Peyer's patch (tissue), 4 donors: ENCODE measurements around the gene CARD14. TPM values are rescaled to one million over a fixed set of nuclear protein-coding genes. Genes with fewer than 3 reads are reported as not detected.

Source experiments
- DNase-seq, 3 donors: peaks; one replicate each; pipeline ENCODE4 v3.0.0-alpha.2; 2017 to 2019
- H3K27ac ChIP-seq, 4 donors: fragments of 200-600 bp; sonication (generic); one replicate each; pipeline ENCODE4 v1.5.1; 2016 to 2019
- H3K27me3 ChIP-seq, 2 donors: fragments of 200-600 bp; sonication (generic); one replicate each; pipeline ENCODE4 v1.5.1; 2019
- H3K36me3 ChIP-seq, 3 donors: fragments of 200-600 bp; sonication (generic); one replicate each; pipeline ENCODE4 v1.5.1; 2016 to 2019
- H3K4me1 ChIP-seq, 4 donors: fragments of 200-600 bp; sonication (generic); one replicate each; pipeline ENCODE4 v1.5.1; 2016 to 2019
- H3K4me3 ChIP-seq, 4 donors: fragments of 200-600 bp; sonication (generic); 1 replicate in 3 of 4; 2 replicates in 1 of 4; pipeline ENCODE4 v1.5.1; 2016 to 2019; ENCODE audit warnings: mild to moderate bottlenecking in 1 of 4
- H3K9me3 ChIP-seq, 4 donors: fragments of 200-600 bp; sonication (generic); one replicate each; pipeline ENCODE4 v1.5.1; 2016 to 2019; ENCODE audit warnings: mild to moderate bottlenecking in 1 of 4
- CTCF ChIP-seq, 6 experiments: fragments of 450-650 bp in 4 of 6; fragments of 200-600 bp in 2 of 6; sonication (generic) in 1 of 6; IDR thresholded peaks; one replicate each; pipeline ENCODE4 v1.5.1; 2017 to 2019; ENCODE audit warnings: antibody characterized with exemption in 6 of 6, mild to moderate bottlenecking in 3 of 6, moderate library complexity in 1 of 6
- POLR2A ChIP-seq, 2 donors: fragments of 450-650 bp; IDR thresholded peaks; one replicate each; pipeline ENCODE4 v1.5.1; 2017; ENCODE audit warnings: antibody characterized with exemption in 2 of 2, mild to moderate bottlenecking in 2 of 2, moderate library complexity in 2 of 2
- total RNA-seq, 4 donors: library from RNA; depleted of rRNA; stranded (reverse); fragments of >200 nt; gene quantifications; one replicate each; pipeline ENCODE4 v1.1.0, GENCODE V29; 2016

The CARD14 gene
- total RNA-seq, 4 donors from 2014 or later = 0.94 to 5.4 (median 2.6) TPM

GRCh38 chr17:80209765-80210164 lies 39.9 kb downstream of the CARD14 start:
- no peak for TF ChIP-seq POLR2A (IDR thresholded peaks at IDR 0.05)
- no peak for TF ChIP-seq CTCF (IDR thresholded peaks at IDR 0.05)
- Histone ChIP-seq H3K9me3 (no peaks in the 10 kb centered on the region), H3K4me3 (no peak overlapping the region), H3K27me3 (no peaks in the 10 kb centered on the region), H3K4me1 (no peaks in the 10 kb centered on the region), H3K27ac (no peak overlapping the region), H3K36me3 (peaks cover 0 to 55% (median 0%) of the 10 kb centered on the region in 3 donors)
- DNase-seq = no peak

GRCh38 chr17:80210348-80211108 lies 40.7 kb downstream of the CARD14 start:
- TF ChIP-seq CTCF (IDR thresholded peaks at IDR 0.05) (no peak), POLR2A (IDR thresholded peaks at IDR 0.05) (no peak)
- DNase-seq = no peak
- no peaks in the 10 kb centered on the region for H3K27me3 ChIP-seq
- no peaks in the 10 kb centered on the region for H3K4me1 ChIP-seq
- no peaks in the 10 kb centered on the region for H3K9me3 ChIP-seq
- no peak overlapping the region for H3K4me3 ChIP-seq
- H3K36me3 ChIP-seq = peaks cover 0 to 60% (median 0%) of the 10 kb centered on the region in 3 donors
- H3K27ac ChIP-seq = no peak overlapping the region

DNA sequence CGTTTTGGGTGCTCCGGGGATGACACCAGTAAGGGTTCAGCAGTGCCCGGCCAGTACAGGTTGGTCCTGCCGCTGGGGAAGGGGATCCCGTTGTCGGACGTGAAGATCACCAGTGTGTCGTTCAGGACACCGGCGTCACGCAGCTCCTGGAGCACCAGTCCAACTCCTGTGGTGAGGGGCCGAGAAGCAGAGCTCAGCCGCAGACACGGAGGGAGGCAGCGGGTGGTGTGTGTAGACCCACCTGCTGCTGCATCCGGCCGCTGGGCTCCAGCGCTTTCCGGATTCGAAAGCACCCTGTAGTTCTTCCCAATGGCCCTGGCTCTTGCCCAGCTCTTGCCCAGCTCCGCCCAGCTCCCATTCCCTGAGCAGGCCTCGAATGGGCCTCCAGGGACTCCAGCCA lies 42.3 kb downstream of the CARD14 start:
- no peaks in the 10 kb centered on the region for H3K4me1 ChIP-seq
- H3K36me3 ChIP-seq = peaks cover 0 to 76% (median 0%) of the 10 kb centered on the region in 3 donors
- DNase-seq = no peak
- TF ChIP-seq POLR2A (IDR thresholded peaks at IDR 0.05) (no peak), CTCF (IDR thresholded peaks at IDR 0.05) (no peak)
- no peaks in the 10 kb centered on the region for H3K9me3 ChIP-seq
- H3K27me3 ChIP-seq = no peaks in the 10 kb centered on the region
- no peak overlapping the region for H3K4me3 ChIP-seq
- H3K27ac ChIP-seq = no peak overlapping the region

DNA sequence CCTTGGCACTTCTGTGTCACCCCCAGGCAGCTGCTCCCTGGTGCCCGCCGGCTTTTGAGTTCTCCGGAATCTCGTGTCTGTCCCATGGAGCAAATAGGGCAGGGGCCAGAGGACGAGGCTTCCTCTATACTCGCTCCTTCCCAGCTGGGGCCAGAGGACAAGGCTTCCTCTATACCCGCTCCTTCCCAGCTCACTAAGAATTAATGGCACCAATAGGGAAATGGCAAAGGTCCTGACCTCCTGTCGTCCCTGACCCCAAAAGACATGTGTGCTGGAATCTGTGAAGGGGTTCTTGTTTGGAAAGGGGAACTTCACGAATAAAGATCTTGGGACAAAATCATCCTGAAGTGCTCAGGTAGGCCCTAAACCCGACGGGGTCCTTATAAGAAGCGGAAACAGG lies 42.7 kb downstream of the CARD14 start:
- DNase-seq = no peak
- Histone ChIP-seq H3K27me3 (no peaks in the 10 kb centered on the region), H3K4me3 (no peak overlapping the region), H3K27ac (no peak overlapping the region), H3K36me3 (peaks cover 0 to 80% (median 0%) of the 10 kb centered on the region in 3 donors), H3K4me1 (no peaks in the 10 kb centered on the region), H3K9me3 (no peaks in the 10 kb centered on the region)
- no peak for TF ChIP-seq POLR2A (IDR thresholded peaks at IDR 0.05)
- TF ChIP-seq CTCF (IDR thresholded peaks at IDR 0.05) = no peak

GRCh38 chr17:80212962-80213642 lies 43.3 kb downstream of the CARD14 start:
- Histone ChIP-seq H3K4me1 (peaks cover 0 to 2% (median 0%) of the 10 kb centered on the region in 4 donors), H3K36me3 (peaks cover 0 to 84% (median 0%) of the 10 kb centered on the region in 3 donors), H3K9me3 (no peaks in the 10 kb centered on the region), H3K4me3 (no peak overlapping the region), H3K27me3 (no peaks in the 10 kb centered on the region), H3K27ac (no peak overlapping the region)
- DNase-seq = no peak
- TF ChIP-seq POLR2A (IDR thresholded peaks at IDR 0.05) (no peak), CTCF (IDR thresholded peaks at IDR 0.05) (no peak)
